ENCODE results near the gene MMP13.
"Not testable (repeated sequence)": the region's sequence is repeated elsewhere in the genome, so short reads cannot be mapped to it uniquely, and the experiment has no call there.

GRCh38 chr11:102973698-102974097 lies 18.2 kb upstream of the MMP13 start:
- TF ChIP-seq, protein P1, sequence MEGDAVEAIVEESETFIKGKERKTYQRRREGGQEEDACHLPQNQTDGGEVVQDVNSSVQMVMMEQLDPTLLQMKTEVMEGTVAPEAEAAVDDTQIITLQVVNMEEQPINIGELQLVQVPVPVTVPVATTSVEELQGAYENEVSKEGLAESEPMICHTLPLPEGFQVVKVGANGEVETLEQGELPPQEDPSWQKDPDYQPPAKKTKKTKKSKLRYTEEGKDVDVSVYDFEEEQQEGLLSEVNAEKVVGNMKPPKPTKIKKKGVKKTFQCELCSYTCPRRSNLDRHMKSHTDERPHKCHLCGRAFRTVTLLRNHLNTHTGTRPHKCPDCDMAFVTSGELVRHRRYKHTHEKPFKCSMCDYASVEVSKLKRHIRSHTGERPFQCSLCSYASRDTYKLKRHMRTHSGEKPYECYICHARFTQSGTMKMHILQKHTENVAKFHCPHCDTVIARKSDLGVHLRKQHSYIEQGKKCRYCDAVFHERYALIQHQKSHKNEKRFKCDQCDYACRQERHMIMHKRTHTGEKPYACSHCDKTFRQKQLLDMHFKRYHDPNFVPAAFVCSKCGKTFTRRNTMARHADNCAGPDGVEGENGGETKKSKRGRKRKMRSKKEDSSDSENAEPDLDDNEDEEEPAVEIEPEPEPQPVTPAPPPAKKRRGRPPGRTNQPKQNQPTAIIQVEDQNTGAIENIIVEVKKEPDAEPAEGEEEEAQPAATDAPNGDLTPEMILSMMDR (conservative IDR thresholded peaks at IDR 0.05; ENCODE audit: low read depth, low read length) = not testable (repeated sequence)
- TF ChIP-seq EZH2 (IDR thresholded peaks at IDR 0.05; ENCODE audit: borderline replicate concordance, low read depth, low read length, poor library complexity, severe bottlenecking) = not testable (repeated sequence)
